ENCODE results near the gene EPS15. TPM values are rescaled to one million over a fixed set of nuclear protein-coding genes. Genes with fewer than 3 reads are reported as not detected.

Gene EPS15
- total and polyA plus RNA-seq, 2 experiments from 2014 or later, result 31.0 to 76.5 TPM

DNA sequence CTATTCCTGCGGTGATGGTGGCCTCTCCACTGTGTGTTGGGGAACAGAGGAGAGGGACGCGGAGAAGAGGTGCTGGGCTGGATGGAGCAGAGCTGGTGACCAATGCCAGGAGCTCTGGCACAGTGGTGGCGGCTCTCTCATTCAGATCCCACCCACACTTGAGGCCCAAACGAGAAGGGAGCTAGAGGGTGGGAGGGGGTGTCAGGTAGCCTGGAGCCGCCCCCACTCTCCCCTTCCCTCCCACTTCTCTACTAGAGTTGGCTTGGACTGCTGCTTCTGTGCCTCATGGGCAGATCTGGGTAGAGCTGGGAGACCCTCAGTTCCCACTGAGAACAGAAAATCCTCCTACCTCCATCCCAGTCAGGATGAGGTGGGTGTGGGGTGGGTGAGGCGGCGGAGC lies 192.2 kb downstream of the EPS15 start:
- H3K4me3 ChIP-seq, result no peak overlapping the region
- Mint-ChIP-seq H3K27me3 (ENCODE audit: insufficient read depth, low read depth, poor library complexity) (peaks cover 15% of the 10 kb centered on the region), H3K4me1 (peaks cover 24% of the 10 kb centered on the region), H3K36me3 (ENCODE audit: low read depth) (no peaks in the 10 kb centered on the region; the same call in 2 of the 3 replicates), H3K9me3 (no peaks in the 10 kb centered on the region), H3K4me3 (no peak overlapping the region), H3K27ac (no peak overlapping the region)
- no peaks in the 10 kb centered on the region for H3F3A ChIP-seq (replicated peaks; ENCODE audit: low read depth)
- no peaks in the 10 kb centered on the region for H4K20me1 ChIP-seq (replicated peaks; ENCODE audit: insufficient read depth)
- ATAC-seq (peak; percentile 14), DNase-seq (ENCODE audit: low spot score) (no peak)
- H3K36me3 ChIP-seq (ENCODE audit: insufficient read depth), result no peaks in the 10 kb centered on the region
- no peak overlapping the region for H2AFZ ChIP-seq
- H3K27me3 ChIP-seq (ENCODE audit: insufficient read depth), result peaks cover 22% of the 10 kb centered on the region
- no peak overlapping the region for H3K4me2 ChIP-seq
- no peaks in the 10 kb centered on the region for H3K79me2 ChIP-seq (replicated peaks; ENCODE audit: insufficient read depth)
- H3K27ac ChIP-seq (ENCODE audit: low read depth), result no peak overlapping the region
- peaks cover 22% of the 10 kb centered on the region; the same call in 1 of the 2 replicates for H3K4me1 ChIP-seq (ENCODE audit: insufficient read depth)
- no peaks in the 10 kb centered on the region for H3K9me2 ChIP-seq (ENCODE audit: insufficient read depth)
- no peak for TF ChIP-seq JUNB (IDR thresholded peaks at IDR 0.05; ENCODE audit: unreplicated experiment)
- no peak for TF ChIP-seq EZH2 (IDR thresholded peaks at IDR 0.05; ENCODE audit: low read depth, unreplicated experiment)
- TF ChIP-seq POLR2AphosphoS5 (IDR thresholded peaks at IDR 0.05; ENCODE audit: low read depth), result no peak
- TF ChIP-seq, protein P1, sequence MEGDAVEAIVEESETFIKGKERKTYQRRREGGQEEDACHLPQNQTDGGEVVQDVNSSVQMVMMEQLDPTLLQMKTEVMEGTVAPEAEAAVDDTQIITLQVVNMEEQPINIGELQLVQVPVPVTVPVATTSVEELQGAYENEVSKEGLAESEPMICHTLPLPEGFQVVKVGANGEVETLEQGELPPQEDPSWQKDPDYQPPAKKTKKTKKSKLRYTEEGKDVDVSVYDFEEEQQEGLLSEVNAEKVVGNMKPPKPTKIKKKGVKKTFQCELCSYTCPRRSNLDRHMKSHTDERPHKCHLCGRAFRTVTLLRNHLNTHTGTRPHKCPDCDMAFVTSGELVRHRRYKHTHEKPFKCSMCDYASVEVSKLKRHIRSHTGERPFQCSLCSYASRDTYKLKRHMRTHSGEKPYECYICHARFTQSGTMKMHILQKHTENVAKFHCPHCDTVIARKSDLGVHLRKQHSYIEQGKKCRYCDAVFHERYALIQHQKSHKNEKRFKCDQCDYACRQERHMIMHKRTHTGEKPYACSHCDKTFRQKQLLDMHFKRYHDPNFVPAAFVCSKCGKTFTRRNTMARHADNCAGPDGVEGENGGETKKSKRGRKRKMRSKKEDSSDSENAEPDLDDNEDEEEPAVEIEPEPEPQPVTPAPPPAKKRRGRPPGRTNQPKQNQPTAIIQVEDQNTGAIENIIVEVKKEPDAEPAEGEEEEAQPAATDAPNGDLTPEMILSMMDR (conservative IDR thresholded peaks at IDR 0.05; ENCODE audit: low read depth in 2 of 2), result no peak
- no peak for TF ChIP-seq CREB1 (CRISPR knock-in tag; IDR thresholded peaks at IDR 0.05; ENCODE audit: low read depth)
- no peak for TF ChIP-seq EZH2phosphoT487 (IDR thresholded peaks at IDR 0.05; ENCODE audit: unreplicated experiment)
- no peak for TF ChIP-seq NANOG (IDR thresholded peaks at IDR 0.05; ENCODE audit: borderline replicate concordance)
- TF ChIP-seq, protein P2, sequence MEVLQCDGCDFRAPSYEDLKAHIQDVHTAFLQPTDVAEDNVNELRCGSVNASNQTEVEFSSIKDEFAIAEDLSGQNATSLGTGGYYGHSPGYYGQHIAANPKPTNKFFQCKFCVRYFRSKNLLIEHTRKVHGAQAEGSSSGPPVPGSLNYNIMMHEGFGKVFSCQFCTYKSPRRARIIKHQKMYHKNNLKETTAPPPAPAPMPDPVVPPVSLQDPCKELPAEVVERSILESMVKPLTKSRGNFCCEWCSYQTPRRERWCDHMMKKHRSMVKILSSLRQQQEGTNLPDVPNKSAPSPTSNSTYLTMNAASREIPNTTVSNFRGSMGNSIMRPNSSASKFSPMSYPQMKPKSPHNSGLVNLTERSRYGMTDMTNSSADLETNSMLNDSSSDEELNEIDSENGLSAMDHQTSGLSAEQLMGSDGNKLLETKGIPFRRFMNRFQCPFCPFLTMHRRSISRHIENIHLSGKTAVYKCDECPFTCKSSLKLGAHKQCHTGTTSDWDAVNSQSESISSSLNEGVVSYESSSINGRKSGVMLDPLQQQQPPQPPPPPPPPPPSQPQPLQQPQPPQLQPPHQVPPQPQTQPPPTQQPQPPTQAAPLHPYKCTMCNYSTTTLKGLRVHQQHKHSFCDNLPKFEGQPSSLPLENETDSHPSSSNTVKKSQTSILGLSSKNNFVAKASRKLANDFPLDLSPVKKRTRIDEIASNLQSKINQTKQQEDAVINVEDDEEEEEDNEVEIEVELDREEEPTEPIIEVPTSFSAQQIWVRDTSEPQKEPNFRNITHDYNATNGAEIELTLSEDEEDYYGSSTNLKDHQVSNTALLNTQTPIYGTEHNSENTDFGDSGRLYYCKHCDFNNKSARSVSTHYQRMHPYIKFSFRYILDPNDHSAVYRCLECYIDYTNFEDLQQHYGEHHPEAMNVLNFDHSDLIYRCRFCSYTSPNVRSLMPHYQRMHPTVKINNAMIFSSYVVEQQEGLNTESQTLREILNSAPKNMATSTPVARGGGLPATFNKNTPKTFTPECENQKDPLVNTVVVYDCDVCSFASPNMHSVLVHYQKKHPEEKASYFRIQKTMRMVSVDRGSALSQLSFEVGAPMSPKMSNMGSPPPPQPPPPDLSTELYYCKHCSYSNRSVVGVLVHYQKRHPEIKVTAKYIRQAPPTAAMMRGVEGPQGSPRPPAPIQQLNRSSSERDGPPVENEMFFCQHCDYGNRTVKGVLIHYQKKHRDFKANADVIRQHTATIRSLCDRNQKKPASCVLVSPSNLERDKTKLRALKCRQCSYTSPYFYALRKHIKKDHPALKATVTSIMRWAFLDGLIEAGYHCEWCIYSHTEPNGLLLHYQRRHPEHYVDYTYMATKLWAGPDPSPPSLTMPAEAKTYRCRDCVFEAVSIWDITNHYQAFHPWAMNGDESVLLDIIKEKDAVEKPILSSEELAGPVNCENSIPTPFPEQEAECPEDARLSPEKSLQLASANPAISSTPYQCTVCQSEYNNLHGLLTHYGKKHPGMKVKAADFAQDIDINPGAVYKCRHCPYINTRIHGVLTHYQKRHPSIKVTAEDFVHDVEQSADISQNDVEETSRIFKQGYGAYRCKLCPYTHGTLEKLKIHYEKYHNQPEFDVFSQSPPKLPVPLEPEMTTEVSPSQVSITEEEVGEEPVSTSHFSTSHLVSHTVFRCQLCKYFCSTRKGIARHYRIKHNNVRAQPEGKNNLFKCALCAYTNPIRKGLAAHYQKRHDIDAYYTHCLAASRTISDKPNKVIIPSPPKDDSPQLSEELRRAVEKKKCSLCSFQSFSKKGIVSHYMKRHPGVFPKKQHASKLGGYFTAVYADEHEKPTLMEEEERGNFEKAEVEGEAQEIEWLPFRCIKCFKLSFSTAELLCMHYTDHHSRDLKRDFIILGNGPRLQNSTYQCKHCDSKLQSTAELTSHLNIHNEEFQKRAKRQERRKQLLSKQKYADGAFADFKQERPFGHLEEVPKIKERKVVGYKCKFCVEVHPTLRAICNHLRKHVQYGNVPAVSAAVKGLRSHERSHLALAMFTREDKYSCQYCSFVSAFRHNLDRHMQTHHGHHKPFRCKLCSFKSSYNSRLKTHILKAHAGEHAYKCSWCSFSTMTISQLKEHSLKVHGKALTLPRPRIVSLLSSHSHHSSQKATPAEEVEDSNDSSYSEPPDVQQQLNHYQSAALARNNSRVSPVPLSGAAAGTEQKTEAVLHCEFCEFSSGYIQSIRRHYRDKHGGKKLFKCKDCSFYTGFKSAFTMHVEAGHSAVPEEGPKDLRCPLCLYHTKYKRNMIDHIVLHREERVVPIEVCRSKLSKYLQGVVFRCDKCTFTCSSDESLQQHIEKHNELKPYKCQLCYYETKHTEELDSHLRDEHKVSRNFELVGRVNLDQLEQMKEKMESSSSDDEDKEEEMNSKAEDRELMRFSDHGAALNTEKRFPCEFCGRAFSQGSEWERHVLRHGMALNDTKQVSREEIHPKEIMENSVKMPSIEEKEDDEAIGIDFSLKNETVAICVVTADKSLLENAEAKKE (CRISPR knock-in tag; IDR thresholded peaks at IDR 0.05), result no peak
- TF ChIP-seq, protein P3, sequence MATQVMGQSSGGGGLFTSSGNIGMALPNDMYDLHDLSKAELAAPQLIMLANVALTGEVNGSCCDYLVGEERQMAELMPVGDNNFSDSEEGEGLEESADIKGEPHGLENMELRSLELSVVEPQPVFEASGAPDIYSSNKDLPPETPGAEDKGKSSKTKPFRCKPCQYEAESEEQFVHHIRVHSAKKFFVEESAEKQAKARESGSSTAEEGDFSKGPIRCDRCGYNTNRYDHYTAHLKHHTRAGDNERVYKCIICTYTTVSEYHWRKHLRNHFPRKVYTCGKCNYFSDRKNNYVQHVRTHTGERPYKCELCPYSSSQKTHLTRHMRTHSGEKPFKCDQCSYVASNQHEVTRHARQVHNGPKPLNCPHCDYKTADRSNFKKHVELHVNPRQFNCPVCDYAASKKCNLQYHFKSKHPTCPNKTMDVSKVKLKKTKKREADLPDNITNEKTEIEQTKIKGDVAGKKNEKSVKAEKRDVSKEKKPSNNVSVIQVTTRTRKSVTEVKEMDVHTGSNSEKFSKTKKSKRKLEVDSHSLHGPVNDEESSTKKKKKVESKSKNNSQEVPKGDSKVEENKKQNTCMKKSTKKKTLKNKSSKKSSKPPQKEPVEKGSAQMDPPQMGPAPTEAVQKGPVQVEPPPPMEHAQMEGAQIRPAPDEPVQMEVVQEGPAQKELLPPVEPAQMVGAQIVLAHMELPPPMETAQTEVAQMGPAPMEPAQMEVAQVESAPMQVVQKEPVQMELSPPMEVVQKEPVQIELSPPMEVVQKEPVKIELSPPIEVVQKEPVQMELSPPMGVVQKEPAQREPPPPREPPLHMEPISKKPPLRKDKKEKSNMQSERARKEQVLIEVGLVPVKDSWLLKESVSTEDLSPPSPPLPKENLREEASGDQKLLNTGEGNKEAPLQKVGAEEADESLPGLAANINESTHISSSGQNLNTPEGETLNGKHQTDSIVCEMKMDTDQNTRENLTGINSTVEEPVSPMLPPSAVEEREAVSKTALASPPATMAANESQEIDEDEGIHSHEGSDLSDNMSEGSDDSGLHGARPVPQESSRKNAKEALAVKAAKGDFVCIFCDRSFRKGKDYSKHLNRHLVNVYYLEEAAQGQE (IDR thresholded peaks at IDR 0.05; ENCODE audit: unreplicated experiment), result no peak
- TF ChIP-seq STAT1 (IDR thresholded peaks at IDR 0.05; ENCODE audit: unreplicated experiment), result no peak
- no peak for TF ChIP-seq ZNF114 (CRISPR knock-in tag; IDR thresholded peaks at IDR 0.05)
- TF ChIP-seq, protein P4, sequence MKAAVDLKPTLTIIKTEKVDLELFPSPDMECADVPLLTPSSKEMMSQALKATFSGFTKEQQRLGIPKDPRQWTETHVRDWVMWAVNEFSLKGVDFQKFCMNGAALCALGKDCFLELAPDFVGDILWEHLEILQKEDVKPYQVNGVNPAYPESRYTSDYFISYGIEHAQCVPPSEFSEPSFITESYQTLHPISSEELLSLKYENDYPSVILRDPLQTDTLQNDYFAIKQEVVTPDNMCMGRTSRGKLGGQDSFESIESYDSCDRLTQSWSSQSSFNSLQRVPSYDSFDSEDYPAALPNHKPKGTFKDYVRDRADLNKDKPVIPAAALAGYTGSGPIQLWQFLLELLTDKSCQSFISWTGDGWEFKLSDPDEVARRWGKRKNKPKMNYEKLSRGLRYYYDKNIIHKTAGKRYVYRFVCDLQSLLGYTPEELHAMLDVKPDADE (IDR thresholded peaks at IDR 0.05), result no peak
- TF ChIP-seq ZNF331 (CRISPR knock-in tag; IDR thresholded peaks at IDR 0.05; ENCODE audit: low read depth), result no peak
